ENCODE measurements around the gene ULBP1. TPM values are rescaled to one million over a fixed set of nuclear protein-coding genes. Genes with fewer than 3 reads are reported as not detected.
"Not testable (repeated sequence)": the region's sequence is repeated elsewhere in the genome, so short reads cannot be mapped to it uniquely, and the experiment has no call there.

ULBP1 gene
- total RNA-seq, 1 experiment from 2014 or later = 1.2 TPM

DNA sequence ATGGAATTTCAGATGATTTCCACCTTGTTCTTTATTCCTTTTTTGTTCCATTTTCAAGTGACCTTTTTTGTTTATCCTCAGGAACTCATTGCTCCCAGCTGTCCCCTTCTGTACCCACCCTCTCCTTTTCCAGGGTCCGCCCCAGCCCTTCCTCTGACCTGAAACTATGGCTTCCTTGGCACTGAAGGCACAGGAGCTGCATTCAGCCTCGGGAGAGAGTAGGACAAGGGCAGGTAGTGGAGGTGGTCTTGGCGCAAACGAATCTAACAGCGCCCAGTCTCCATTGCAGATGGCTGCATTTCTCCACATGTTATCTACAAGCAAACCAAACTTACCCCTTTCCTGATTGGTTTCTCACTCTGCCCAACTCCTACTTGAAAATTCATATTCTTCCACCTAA, 30.7 kb upstream of the ULBP1 start:
- no peak for DNase-seq (ENCODE audit: low read depth)

DNA sequence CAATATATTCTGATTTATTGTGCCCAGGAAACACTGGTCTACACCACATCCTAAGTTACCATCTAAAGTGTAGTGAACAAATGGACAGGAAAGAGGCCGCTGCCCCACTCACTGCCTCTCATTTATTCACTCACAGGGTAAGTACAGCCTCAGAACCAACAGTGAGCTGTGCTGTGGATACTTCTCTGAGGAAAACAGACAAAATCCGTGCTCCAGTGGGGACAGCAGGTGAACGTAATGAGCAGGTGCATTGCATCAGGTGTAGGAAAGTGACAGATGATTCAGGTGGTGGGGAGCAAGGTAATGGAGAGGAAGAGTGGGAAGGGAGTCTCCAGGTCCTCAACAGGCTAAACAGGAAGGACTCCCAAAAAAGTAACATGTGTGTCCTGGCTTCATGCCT, 30.3 kb upstream of the ULBP1 start:
- no peak for DNase-seq (ENCODE audit: low read depth)

DNA sequence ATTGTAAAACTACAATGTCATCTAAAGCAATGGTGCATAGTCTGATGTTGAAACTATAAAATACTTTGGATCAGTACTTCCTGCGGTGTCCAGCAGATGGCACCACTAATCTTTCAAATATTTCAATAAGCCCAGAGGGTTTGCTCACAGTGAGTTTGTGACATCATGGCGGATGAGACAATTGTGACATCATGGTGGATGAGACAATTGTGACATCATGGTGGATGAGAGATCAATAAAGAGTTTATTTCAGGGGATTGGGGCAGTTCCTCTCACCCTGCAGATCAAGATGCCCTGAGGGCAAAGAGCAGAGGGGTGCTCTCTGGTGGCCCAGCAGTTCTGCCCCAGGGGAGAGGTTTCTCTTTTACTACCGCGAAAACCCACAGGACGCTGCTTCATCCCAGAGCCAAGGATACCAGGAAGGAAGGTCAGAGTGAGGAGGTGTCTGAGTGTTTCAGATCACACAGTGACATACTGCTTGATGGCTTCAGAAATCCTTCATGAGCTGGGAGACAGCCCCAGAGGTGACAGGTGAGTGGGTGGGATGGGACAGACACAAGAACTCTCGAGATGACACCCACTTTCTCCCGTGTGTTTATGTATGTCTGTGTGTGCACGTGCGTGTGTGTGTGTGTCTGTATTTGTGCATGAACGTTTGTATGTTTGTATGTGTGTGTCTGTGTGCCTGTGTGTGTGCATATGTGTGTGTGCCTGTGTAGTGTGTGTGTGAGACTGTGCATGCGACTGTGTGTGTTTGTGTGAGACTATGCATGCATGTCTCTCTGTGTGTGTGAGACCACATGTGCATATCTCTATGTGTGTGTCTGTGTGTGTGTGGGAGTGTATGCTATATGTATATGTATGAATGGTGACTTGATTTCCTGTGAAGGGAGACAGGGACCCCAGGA, 29.2 kb upstream of the ULBP1 start:
- peak; percentile 68 for DNase-seq (ENCODE audit: low read depth)

DNA sequence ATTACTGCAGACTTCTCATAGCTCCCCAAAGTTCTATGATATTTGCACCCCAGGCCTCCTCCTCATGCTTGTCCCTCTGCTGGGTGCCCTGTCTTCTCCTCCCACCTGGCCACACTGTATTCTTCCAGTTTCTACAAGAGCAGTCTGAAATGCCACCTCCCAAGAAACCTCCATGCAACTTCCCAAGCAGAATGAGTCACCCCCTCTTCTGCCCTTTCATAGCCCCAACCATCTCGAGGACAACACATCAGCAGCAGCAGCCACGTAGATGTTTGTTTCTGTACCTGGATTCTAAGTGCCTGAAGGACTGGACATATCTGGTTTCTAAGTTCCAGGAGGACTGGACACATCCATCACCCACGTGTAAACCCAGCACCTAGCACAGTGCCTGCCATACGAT, 28.5 kb upstream of the ULBP1 start:
- no peak for DNase-seq (ENCODE audit: low read depth)

DNA sequence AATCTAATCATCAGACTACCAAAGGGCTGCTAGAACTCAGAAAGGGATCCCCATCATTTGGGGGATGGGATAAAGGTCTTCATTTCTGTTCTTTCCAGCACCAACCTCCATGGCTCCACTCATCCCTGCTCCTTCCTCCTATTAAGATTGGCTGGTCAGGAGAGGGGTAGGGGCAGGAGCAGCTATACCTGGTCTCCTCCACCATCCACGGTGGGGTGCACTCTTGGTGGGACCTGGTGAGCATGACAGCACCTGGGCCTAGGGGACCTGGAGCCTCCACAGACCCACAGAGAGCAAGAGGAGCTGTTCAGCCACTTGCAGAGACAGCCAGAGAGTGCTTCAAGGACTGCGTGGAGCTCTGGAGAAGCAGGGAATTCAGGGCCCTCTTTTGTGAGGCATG, 28.1 kb upstream of the ULBP1 start:
- no peak for DNase-seq (ENCODE audit: low read depth)

DNA sequence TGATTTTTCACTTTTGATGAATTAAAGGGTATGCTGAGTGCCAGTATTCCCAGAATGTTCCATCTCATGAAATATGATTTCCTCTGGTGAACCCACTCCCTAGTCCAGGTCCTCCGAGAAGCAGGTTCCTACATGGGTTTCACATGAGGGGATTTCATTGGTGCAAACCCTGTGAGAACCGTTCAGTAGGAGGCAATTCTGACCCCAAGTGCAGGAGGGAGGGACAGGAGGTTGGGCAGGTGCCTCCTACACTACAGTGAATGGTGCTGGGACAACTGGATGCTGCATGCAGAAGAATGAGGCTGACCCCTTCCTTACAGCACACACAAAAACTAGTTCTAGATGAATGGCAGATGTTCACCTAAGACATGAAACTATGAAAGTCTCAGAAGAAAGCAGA, 27.0 kb upstream of the ULBP1 start:
- DNase-seq (ENCODE audit: low read depth) = no peak

DNA sequence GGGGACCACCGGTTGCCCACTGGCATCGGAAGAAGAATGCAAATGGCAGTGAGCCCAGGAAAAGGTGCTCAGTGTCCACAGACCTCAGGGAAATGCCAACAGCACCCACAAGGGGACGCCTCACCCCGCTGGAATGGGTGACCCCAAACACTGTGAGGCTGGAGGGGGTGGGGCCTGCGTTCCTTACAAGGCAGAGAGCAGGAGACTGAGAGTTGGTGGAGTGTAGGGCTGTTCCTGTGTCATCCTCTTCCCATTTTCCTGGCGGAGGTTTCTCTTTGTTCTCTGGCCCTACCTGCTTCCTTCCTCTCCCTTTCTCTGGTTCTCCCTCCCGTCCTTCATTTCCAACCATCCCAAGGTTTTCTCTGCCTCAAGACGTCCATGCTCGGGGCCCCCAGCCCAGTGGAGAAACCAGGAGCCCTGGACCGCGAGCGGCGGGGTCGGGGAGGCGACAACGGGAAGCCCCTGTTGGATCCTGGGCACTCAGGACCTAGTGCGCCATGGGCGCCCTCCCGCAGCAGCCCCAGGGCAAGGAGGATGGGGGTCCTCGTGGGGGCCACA, 25.7 kb upstream of the ULBP1 start:
- DNase-seq (ENCODE audit: low read depth) = not testable (repeated sequence)

DNA sequence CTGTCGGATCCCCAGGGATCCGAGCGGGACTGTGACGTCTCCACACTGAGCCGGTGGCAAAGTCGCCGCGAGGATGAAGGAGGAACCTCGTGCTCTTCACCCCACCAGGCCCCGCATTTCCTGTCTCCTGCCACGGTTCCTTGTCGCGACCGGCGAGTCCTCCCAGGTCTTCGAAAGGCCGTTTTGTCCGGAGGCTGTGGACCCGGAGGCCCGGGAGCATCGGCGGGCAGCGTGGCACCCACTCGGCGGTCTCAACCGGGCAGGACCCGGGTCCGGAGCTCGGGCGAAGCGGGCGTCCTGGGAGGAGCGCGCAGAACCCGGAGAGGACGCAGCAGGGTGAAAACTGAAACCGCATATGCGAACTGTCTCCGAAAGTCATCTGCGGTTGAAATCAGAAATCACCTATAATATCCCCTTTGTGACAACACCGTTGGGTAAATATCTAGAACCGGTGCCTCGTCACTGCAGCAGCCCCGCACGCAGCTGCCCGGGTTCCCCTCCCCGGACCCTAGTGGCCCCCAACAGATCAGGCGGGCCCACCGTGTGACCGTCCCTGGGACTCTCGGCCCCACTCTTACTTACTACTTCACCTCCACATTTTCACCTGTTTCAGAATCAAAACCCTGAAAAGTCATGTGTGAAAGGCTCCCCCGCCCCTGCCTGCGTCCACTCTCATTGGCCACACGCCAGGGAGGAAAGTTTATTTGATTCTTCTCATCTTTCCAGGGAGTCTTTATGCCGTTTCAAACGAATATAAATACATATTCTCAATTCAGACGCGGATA, 25.0 kb upstream of the ULBP1 start:
- peak; percentile 68 for DNase-seq (ENCODE audit: low read depth)

DNA sequence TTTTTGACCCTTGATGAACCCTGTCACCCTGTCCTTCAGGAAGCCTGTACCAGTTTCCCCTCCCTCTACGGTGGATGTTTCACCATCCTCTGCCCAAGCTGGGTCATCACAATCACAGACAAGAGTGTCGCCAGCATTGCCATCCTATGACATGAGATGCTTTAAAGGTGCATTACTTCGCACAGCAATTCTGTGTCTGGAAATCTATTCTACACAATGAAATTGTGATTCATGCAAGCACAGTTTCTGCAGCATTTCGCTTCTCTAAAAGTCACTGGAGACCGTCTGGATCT, 24.4 kb upstream of the ULBP1 start:
- no peak for DNase-seq (ENCODE audit: low read depth)

DNA sequence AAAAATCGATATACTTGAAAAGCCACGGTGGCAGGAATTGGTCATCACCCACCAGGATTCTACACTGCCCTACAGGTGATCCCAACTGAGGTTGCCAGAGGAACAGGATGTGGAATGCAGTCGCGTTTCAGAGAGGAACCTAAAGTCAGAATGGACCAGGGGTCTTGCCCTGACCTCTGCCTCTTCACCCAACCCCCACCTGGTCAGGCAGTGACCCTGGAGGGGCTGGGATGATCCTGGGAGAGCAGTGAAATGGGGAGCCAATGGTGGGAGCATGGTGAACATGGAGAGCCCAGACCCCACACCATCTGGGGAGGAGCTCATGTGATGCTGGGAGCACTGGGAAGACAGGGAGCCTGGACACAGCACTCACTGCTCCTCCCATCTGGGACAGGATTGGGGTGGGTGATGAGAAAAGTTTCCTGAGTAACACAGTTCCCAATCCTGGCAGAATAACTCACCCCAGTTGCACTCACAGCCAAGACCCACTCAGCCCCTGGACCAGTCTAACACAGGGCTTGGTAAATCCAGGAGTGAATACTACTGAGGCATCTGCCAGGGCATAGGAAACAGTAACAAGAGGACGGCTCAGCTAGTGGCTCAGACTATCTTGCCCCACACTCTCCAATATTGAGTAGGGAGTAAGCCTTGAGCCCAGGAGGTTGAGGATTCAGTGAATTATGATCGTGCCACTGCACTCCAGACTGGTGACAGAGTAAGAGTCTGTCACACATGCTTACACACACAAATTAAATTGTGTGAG, 23.7 kb upstream of the ULBP1 start:
- DNase-seq (ENCODE audit: low read depth) = no peak

DNA sequence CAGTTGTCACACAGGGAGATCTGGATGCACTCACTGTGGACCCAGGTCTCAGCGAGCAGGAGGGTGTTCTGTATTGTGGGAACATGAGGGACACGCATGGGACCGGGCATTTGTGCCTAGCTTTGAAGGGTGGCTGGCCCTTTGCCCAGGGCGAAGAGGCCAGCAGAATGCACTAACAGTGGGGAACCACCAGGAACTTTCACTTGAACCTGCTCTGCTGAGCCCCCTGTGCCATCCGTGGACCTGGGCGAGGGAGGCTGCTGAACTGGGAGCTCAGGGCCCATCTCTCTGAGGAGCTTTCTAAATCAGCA, 23.1 kb upstream of the ULBP1 start:
- DNase-seq (ENCODE audit: low read depth) = no peak

DNA sequence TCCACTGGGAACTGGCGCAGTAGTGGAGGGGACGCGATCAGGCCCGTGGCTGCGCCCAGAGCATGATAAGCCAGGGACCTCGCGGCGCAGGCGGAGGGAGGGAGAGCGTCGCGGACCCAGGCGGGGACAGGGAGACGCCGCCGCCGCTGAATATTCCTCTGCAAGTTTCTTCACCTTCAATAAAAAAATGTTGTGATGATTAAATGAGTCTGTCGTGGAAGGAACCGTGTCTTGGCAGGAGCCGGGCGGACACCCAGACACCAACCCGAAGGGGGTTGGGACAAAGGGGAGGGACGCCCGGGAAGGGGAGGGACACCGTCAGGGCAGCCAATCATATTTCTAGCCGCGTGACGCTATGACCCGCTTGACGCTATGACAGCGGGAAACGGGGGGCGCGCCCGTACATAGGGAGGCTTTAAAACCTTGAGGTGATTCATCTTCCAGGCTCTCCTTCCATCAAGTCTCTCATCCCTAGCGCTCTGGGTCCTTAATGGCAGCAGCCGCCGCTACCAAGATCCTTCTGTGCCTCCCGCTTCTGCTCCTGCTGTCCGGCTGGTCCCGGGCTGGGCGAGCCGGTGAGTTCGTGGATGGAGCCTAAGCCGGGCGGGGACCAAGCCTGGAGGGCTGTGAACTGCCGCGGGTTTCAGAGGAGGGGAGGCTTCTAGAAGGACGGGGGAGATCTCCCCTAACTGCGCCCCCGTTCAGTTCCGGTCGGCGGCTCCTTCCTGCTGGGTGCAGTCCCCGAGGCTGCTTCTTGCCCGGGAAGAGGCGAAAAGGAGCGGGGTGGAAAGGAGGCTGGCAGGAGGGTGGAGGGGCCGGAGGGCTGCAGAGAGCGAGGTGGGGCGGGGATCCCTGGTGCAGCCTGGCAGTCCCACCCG, 21.9 kb upstream of the ULBP1 start, which contains the start of gene ULBP2:
TSS of gene ULBP2 (plus strand) at position 432 of the 878 bp plus-strand sequence. CDS start at position 491, 59 bp downstream.
- DNase-seq (ENCODE audit: low read depth) = peak; percentile 99

DNA sequence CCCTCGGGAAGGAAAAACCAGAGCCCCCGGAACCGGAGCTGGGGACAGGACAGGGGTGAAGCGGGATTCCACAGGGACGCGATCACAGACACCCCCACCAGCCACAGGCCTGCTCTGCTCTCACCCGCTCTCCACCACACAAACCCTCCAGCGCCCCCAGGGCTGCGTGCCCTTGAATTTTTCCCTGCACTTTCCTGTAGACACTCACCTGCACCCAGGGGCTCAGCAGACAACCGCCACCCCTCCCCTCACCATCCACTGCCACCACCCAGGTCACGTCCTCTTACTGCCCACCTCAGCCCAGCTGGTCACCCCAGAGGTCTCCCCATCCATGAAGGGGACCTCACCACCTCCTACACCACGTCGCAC, 21.3 kb upstream of the ULBP1 start:
- DNase-seq (ENCODE audit: low read depth) = no peak

DNA sequence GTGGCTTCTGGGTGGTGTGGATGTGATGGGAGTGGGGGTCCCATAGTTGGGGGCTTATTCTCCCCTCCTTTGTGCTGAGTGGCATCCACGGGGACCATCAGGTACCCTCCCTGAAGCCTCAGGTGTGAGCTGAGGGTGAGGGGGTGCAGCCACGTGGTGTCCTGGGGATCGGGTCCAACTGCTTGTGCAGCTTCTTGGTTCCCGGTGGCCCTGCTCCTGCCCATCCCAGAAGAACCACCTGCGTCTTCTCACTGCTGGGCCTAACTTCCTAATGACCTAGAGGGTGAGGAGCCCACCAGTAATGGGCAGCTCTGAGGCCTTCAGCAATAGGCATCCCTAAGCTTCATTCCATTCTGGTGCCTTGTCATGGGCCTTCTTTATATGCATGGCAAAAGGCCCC, 20.4 kb upstream of the ULBP1 start:
- not testable (repeated sequence) for DNase-seq (ENCODE audit: low read depth)

DNA sequence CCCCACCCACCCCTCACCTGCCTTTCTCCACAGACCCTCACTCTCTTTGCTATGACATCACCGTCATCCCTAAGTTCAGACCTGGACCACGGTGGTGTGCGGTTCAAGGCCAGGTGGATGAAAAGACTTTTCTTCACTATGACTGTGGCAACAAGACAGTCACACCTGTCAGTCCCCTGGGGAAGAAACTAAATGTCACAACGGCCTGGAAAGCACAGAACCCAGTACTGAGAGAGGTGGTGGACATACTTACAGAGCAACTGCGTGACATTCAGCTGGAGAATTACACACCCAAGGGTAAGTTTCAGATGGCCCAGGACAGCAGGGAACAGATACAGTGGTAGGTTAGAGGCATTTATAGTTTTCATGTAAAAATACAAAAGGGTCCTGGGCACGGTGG, 18.5 kb upstream of the ULBP1 start:
- DNase-seq (ENCODE audit: low read depth) = not testable (repeated sequence)

DNA sequence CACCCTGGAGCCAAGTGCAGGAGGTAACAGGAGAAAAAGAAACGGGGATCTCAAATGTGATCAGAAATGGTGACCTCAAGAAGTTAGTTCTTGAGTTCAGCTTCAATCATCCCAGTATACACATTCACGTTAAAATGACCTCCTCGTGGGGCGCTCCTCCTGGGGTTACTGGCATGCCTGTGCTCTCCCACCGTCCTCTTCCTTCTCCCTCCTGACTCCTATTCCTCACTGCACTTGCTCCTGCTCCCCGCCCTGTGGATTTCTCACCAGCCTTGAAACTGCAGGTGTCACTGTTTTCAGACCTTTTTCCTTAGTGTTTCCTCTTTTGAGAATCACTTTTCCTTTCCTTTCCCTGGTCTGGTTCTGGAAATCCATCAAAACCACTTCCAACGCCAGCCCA, 17.1 kb upstream of the ULBP1 start:
- not testable (repeated sequence) for DNase-seq (ENCODE audit: low read depth)

DNA sequence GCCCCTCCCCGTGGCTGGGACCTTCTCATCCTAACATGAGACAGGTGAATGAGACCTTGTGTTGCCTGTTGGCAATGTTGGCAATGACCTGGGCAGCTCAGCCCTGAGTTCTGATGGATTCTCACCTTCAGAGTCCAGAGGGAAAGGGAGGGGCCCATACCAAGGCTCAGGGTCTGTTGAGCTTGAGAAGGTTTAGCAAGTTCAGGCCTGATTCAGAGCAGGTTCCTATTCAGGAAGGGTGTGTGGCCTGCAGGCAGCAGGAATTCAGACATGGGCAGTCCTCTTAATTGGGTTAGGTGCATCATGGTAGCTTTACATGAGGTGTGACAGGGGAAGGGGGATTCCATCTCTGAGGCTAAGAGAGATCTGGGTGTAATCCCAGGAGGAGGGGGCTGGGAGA, 16.2 kb upstream of the ULBP1 start:
- not testable (repeated sequence) for DNase-seq (ENCODE audit: low read depth)

DNA sequence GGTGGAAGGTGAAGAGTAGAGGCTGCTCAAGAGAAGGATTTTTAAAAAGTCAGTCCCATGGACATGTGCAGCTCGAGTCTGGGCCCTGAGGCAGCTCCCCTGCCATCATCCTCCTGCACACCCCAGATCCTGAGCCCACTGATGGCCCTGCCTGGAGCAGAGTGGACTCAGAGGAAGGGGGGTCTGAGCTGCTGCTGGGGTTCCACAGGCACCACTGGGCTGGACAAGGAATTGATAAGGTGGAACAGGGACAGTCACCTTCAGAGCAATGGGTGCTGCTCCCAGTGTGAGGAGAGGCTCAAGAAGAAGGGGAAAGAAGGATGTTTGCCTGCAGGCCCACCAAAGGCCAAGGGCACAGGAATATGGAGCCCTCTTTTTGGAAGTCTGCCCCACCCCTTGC, 15.7 kb upstream of the ULBP1 start:
- DNase-seq (ENCODE audit: low read depth) = no peak

DNA sequence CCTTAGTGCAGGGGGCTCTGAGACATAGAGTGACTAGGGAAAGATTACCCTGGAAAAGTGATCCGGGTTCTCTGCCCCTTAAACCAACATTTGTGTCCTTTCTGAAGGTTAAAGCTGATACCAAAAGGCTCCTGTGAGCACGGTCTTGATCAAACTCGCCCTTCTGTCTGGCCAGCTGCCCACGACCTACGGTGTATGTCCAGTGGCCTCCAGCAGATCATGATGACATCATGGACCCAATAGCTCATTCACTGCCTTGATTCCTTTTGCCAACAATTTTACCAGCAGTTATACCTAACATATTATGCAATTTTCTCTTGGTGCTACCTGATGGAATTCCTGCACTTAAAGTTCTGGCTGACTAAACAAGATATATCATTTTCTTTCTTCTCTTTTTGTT, 15.1 kb upstream of the ULBP1 start:
- no peak for DNase-seq (ENCODE audit: low read depth)

DNA sequence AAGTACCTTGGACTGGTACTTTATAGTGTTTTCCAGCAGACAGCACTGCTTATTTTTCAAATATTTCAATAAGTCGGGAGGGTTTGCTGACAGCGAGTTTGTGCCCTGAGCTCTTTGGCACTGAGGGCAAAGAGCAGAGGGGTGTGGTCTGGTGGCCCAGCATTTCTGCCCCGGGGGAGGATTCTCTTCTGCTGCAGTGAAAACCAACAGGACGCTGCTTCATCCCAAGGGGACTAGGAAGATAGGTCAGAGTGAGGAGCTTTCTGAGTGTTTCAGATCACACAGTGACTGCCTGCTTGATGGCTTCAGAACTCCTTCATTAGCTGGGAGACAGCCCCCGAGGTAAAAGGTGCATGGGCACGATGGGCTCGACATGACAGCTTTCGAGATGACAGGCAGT, 13.3 kb upstream of the ULBP1 start:
- DNase-seq (ENCODE audit: low read depth) = no peak

DNA sequence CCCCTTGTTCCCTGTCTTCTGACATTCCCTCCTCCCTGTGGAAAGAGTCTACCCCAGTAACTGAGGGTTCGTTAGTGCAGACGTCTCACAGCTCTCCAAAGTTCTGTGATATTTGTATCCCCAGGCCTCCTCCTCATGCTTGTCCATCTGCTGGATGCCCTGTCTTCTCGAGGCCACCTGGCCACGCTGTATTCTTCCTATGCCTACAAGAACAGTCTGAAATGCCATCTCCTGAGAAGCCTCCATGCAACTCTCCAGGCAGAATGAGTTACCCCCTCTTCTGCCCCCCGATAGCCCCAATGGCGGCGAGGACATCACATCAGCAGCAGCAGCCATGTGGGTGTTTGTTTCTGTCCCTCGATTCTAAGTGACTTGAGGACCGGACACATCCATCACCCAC, 12.6 kb upstream of the ULBP1 start:
- DNase-seq (ENCODE audit: low read depth) = no peak
